ENCODE results near the gene TAS2R31. TPM values are rescaled to one million over a fixed set of nuclear protein-coding genes. Genes with fewer than 3 reads are reported as not detected.

The TAS2R31 gene
- 8.1 TPM for total RNA-seq

DNA sequence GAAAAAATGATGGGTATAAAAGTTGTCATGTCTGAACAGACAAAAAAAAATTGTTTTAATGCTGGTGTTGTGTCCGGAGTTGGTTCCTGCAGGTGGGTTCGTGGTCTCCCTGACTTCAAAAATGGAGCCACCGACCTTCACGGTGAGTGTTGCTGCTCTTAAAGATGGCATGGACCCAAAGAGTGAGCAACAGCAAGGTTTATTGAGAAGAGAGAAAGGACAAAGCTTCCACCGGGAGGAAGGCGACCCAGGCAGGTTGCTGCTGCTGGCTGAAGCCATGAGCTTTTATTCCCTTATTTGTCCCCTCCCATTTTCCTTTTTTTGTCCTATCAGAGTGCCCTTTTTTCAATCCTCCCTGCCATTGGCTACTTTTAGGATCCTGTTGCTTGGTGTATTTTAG, at the start of gene TAS2R31:
TSS of gene TAS2R31 (minus strand) at position 101 of the 400 bp plus-strand sequence. CDS start at position 29, 72 bp downstream.

DNA sequence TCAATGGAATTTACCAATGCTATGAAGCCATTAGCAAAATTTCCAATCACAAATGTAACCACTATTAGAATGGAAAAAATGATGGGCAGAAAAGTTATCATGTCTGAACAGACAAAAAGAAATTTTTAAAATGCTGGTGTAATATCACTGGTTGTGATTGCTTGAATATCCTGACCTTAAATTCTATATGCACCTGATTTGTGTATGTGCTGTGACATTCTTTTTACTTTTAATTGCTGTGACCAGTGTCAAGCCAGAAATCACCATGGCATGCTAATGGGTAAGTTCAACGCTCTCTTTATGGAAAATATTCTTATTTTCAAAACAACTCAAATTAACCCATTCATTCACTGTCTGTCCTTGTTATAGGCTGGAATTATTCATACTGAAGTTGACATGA, 31.0 kb upstream of the TAS2R31 start, which contains the start of gene TAS2R46:
TSS of gene TAS2R46 (minus strand) at position 101 of the 400 bp plus-strand sequence. CDS start at position 101, 0 bp downstream.

GRCh38 chr12:11022520-11022919, 8.7 kb downstream of the TAS2R31 start, which contains the start of gene TAS2R19:
TSS of gene TAS2R19 (minus strand) at chr12:11022620. CDS start at chr12:11022571, 49 bp downstream.

DNA sequence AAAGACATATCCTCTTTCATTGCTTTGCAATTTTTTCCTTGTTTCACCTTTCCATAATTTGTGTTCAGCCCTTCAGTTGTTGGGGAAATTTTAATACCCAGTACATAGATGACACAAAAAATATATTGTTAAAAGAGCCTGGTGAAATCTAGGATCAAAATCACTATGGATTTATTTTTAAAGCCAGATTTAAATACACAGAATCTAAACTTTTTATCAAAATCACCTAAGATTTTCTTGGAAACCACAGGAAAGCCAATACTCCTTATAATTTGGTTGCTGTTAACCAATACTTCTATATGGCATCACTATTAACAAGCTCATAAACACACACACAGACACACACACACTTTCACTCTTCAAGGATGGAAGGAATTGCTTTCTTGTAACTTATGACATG, 33.0 kb downstream of the TAS2R31 start, which contains the start of gene TAS2R20:
TSS of gene TAS2R20 (minus strand) at position 101 of the 400 bp plus-strand sequence. CDS start 429 bp downstream, outside the sequence.

DNA sequence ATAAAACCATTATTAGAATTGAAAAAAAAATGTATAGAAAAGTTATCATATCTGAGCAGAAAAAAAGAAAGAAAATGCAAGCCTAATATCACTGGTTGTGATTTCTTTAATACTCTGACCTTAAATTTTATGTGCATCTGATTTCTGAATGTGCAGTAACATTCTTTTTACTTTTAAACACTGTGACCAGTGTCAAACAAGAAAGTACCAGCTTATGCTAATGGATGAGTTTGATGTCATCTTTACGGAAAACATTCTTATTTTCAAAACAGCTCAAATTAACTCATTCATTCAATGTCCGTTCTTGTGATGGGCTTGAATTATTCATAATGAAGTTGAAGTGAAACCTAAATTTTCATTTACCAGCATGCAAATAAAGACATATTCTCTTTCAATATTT, 44.4 kb downstream of the TAS2R31 start, which contains the start of gene TAS2R50:
TSS of gene TAS2R50 (minus strand) at position 101 of the 400 bp plus-strand sequence. CDS start at position 49, 52 bp downstream.

Other genes with a start within 250 kb of the TAS2R31 start
- 0.69 TPM for gene TAS2R7, start 228.8 kb downstream of the TAS2R31 start, total RNA-seq
- gene TAS2R8, start 224.1 kb downstream of the TAS2R31 start, total RNA-seq: 0.69 TPM
- gene TAS2R9, start 221.2 kb downstream of the TAS2R31 start, total RNA-seq: 0.92 TPM
- gene TAS2R10, start 205.0 kb downstream of the TAS2R31 start, total RNA-seq: 3.7 TPM
- gene PRR4, start 181.9 kb downstream of the TAS2R31 start, total RNA-seq: 6.0 TPM
- 63.4 TPM for gene PRH1, start 147.2 kb downstream of the TAS2R31 start, total RNA-seq
- 4.8 TPM for gene TAS2R13, start 121.8 kb downstream of the TAS2R31 start, total RNA-seq
- gene PRH2, start 102.2 kb downstream of the TAS2R31 start, total RNA-seq: 0.92 TPM
- 9.5 TPM for gene TAS2R14, start 92.1 kb downstream of the TAS2R31 start, total RNA-seq
- gene TAS2R50, start 44.5 kb downstream of the TAS2R31 start, total RNA-seq: 7.6 TPM
- gene TAS2R20, start 33.1 kb downstream of the TAS2R31 start, total RNA-seq: 10.4 TPM
- 7.6 TPM for gene TAS2R19, start 8.8 kb downstream of the TAS2R31 start, total RNA-seq
- 3.2 TPM for gene TAS2R46, start 30.9 kb upstream of the TAS2R31 start, total RNA-seq
- 5.5 TPM for gene TAS2R43, start 60.9 kb upstream of the TAS2R31 start, total RNA-seq
- gene TAS2R30, start 103.2 kb upstream of the TAS2R31 start, total RNA-seq: 9.5 TPM
- 15.5 TPM for gene SMIM10L1, start 139.8 kb upstream of the TAS2R31 start, total RNA-seq
- not detected for gene TAS2R42, start 155.5 kb upstream of the TAS2R31 start, total RNA-seq
- not detected for gene PRB3, start 238.3 kb upstream of the TAS2R31 start, total RNA-seq

Data from diencephalon (tissue), 1 donor.